ENCODE results near the gene NOTO. TPM values are rescaled to one million over a fixed set of nuclear protein-coding genes. Genes with fewer than 3 reads are reported as not detected.

NOTO gene
- total and polyA plus RNA-seq, 2 experiments from 2014 or later: not detected

DNA sequence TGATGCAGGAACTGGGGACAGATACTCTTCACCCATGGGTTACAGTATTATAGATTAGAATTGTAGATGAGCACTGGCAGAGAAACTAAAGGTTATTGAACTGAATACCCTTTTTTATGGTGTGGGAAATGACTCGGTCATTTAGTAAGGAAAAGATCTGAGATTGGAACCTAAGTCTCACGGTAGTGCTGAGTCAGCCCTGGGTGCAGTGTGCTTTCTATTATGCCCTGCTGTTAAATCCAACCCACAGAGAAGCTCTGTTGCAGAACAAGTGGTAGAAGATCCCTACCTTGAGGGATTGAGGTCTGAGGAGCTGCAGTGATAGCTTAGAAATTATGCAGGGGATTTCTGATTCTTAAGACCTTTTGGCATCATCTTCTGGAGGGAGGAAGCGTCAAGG lies 44.5 kb downstream of the NOTO start:
- Histone ChIP-seq H3K27me3 (no peaks in the 10 kb centered on the region), H3K9me3 (ENCODE audit: low read depth) (no peaks in the 10 kb centered on the region), H3K79me2 (peaks cover 21% of the 10 kb centered on the region), H4K20me1 (ENCODE audit: insufficient read depth, poor library complexity, severe bottlenecking) (peaks cover 32% of the 10 kb centered on the region), H3K36me3 (replicated peaks; ENCODE audit: insufficient read depth, low read depth) (no peaks in the 10 kb centered on the region), H3K4me1 (ENCODE audit: insufficient read depth) (no peaks in the 10 kb centered on the region), H2AFZ (no peak overlapping the region), H3K4me2 (no peak overlapping the region), H3K9me2 (replicated peaks; ENCODE audit: insufficient read depth) (no peaks in the 10 kb centered on the region), H3K27ac (no peak overlapping the region), H3K4me3 (no peak overlapping the region)
- TF ChIP-seq EZH2 (IDR thresholded peaks at IDR 0.05; ENCODE audit: borderline replicate concordance) (no peak), CTCF (IDR thresholded peaks at IDR 0.05; ENCODE audit: poor library complexity) (no peak), EZH2phosphoT487 (IDR thresholded peaks at IDR 0.05; ENCODE audit: low read depth, severe bottlenecking, unreplicated experiment) (no peak)
- 95% methylated on average over 3 of the region's 3 CpGs for WGBS (ENCODE audit: low lambda C conversion rate, missing lambda C conversion rate)
- DNase-seq (ENCODE audit: low spot score): no peak

DNA sequence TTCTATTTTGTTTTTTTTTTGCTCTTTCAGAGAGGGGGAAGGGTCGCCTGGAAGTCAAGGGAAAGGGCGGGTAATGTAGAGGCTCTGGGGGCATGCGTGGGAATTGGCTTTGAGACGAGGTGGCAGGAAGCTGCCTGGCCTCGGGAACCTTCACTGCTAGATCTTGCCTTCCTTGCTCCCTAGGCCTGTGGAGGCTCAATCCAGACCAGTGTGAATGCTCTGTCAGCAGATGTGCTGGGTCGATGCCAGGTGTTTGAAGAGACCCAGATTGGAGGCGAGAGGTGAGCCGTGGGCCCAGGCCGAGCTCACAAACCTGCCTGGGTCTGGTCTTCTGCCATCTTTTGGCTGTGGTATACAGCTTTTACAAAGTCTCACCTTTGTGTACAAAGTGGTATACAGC lies 47.3 kb downstream of the NOTO start:
- TF ChIP-seq CTCF (IDR thresholded peaks at IDR 0.05; ENCODE audit: poor library complexity) (no peak), EZH2 (IDR thresholded peaks at IDR 0.05; ENCODE audit: borderline replicate concordance) (no peak), EZH2phosphoT487 (IDR thresholded peaks at IDR 0.05; ENCODE audit: low read depth, severe bottlenecking, unreplicated experiment) (no peak)
- no peak overlapping the region for H3K4me3 ChIP-seq
- peaks cover 5% of the 10 kb centered on the region for H3K79me2 ChIP-seq
- H3K9me2 ChIP-seq (replicated peaks; ENCODE audit: insufficient read depth): no peaks in the 10 kb centered on the region
- WGBS (ENCODE audit: low lambda C conversion rate, missing lambda C conversion rate): 91% methylated on average over 9 of the region's 9 CpGs
- no peak overlapping the region for H3K27ac ChIP-seq
- H3K36me3 ChIP-seq (replicated peaks; ENCODE audit: insufficient read depth, low read depth): no peaks in the 10 kb centered on the region
- H3K9me3 ChIP-seq (ENCODE audit: low read depth): no peaks in the 10 kb centered on the region
- H2AFZ ChIP-seq: no peak overlapping the region
- H3K4me1 ChIP-seq (ENCODE audit: insufficient read depth): no peaks in the 10 kb centered on the region
- H4K20me1 ChIP-seq (ENCODE audit: insufficient read depth, poor library complexity, severe bottlenecking): peaks cover 8% of the 10 kb centered on the region
- no peak overlapping the region for H3K4me2 ChIP-seq
- DNase-seq (ENCODE audit: low spot score): no peak
- no peaks in the 10 kb centered on the region for H3K27me3 ChIP-seq

DNA sequence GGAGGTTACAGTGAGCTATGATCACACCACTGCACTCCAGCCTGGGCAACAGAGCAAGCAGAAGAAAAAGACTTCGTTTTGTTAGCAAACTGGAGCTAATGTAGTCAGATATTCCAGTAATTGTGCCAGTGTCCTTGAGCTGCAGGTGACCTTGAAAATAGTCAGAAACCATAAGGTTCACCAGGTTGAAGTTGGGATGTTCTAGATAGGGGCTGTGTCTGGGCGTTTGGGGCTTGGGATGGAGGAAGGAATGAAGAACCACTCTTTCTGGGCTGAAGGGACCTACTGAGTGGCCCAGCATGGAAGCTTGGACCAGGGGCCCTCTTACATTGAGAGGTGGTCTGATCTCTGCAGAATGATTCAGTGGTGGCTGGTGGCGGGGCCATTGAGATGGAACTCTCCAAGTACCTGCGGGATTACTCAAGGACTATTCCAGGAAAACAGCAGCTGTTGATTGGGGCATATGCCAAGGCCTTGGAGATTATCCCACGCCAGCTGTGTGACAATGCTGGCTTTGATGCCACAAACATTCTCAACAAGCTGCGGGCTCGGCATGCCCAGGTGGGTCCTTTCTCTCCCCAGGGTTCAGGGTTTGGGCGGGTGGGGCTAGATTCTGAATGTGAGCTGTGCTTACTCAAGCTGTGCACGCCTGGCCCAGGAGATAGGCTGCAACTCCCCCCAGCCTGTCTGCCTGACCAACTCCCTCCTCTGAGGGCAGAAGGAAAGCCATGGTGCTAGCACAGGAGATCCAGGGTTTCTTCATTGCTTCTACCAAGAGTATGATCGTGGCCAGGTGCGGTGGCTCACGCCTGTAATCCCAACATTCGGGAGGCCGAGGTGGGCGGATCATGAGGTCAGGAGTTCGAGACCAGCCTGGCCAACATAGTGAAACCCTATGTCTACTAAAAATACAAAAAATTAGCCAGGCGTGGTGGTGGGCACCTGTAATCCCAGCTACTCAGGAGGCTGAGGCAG lies 48.8 kb downstream of the NOTO start:
- Histone ChIP-seq H3K79me2 (no peaks in the 10 kb centered on the region), H3K27me3 (no peaks in the 10 kb centered on the region), H3K4me3 (no peak overlapping the region), H3K9me3 (ENCODE audit: low read depth) (no peaks in the 10 kb centered on the region), H3K4me1 (ENCODE audit: insufficient read depth) (no peaks in the 10 kb centered on the region), H3K27ac (no peak overlapping the region), H3K9me2 (replicated peaks; ENCODE audit: insufficient read depth) (no peaks in the 10 kb centered on the region), H3K36me3 (replicated peaks; ENCODE audit: insufficient read depth, low read depth) (no peaks in the 10 kb centered on the region), H3K4me2 (no peak overlapping the region), H4K20me1 (ENCODE audit: insufficient read depth, poor library complexity, severe bottlenecking) (peaks cover 3% of the 10 kb centered on the region), H2AFZ (no peak overlapping the region)
- no peak for TF ChIP-seq CTCF (IDR thresholded peaks at IDR 0.05; ENCODE audit: poor library complexity)
- no peak for TF ChIP-seq EZH2 (IDR thresholded peaks at IDR 0.05; ENCODE audit: borderline replicate concordance)
- TF ChIP-seq EZH2phosphoT487 (IDR thresholded peaks at IDR 0.05; ENCODE audit: low read depth, severe bottlenecking, unreplicated experiment): no peak
- no peak for DNase-seq (ENCODE audit: low spot score)
- WGBS (ENCODE audit: low lambda C conversion rate, missing lambda C conversion rate): 98% methylated on average over 17 of the region's 17 CpGs

Measured in hepatocyte (in vitro differentiated cells).